Pulmonary artery endothelial cell (primary cell): ENCODE measurements around the gene ZNF672. TPM values are rescaled to one million over a fixed set of nuclear protein-coding genes. Genes with fewer than 3 reads are reported as not detected.
"Not testable (repeated sequence)": the region's sequence is repeated elsewhere in the genome, so short reads cannot be mapped to it uniquely, and the experiment has no call there.

Source experiments
- DNase-seq: peaks from one replicate; pipeline ENCODE4 v3.0.0-alpha.2; 2011; ENCODE audit warnings: low read depth, low spot score
- total RNA-seq: library from RNA; depleted of rRNA; stranded (reverse); fragments of >200 nt; gene quantifications from 2 replicates; pipeline ENCODE4 v1.2.3, GENCODE V29; 2014

The ZNF672 gene
- total RNA-seq, 1 donor from 2014 or later: 21.7 TPM

DNA sequence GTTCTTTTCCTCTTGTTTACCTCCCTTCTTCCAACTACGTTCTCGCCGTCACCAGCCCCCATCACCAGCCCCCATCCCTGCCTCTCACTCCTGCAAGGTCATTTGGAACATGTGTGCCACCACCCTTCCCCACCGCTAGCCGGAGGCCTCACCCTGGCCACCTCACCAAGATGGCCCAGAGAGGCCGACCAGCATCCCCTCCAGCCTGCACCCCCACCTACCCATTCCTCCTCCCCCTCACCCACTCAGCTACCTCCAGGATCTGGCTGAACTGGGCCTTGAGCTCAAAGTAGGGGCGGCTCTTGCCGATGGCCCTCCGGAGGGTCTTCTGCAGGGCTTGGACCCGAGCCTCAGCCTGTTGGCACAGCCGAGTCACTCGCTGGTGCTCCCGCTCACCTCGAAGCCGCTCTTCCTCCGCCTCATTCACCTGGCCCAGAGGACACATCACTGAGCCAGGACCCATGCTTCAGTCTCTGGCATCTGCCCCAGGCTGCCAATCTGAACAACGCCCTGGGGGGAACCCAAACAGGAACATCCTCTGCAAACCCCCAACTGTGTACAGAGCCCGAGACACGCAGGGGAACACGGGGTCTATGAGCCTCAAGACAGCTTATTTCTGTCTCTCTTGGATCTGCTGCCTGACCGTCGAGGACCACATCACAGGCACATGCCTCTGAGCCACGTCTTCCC, 25.1 kb upstream of the ZNF672 start:
- no peak for DNase-seq

GRCh38 chr1:248813546-248813945, 24.5 kb upstream of the ZNF672 start:
- DNase-seq: no peak

DNA sequence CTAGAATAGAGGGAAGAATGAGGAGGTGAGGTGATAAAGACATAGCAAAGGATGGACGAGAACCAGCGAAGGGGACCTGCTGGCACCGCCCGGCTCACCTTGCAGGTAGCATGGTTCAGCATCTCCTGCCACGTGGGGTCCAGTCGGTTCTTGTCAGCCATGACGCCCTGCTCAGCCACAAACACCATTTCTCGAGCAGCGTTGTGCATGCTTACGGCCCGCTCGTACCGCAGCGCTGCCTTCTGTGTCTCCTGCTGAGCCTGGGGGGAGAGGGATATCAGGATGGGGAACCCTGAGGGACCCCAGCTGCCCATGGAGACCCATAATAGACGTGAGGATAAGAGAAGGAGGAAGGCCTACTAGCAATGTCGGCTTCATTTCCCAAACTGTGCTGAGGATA, 23.7 kb upstream of the ZNF672 start:
- DNase-seq: no peak

GRCh38 chr1:248815407-248816034, 22.5 kb upstream of the ZNF672 start:
- DNase-seq: no peak

DNA sequence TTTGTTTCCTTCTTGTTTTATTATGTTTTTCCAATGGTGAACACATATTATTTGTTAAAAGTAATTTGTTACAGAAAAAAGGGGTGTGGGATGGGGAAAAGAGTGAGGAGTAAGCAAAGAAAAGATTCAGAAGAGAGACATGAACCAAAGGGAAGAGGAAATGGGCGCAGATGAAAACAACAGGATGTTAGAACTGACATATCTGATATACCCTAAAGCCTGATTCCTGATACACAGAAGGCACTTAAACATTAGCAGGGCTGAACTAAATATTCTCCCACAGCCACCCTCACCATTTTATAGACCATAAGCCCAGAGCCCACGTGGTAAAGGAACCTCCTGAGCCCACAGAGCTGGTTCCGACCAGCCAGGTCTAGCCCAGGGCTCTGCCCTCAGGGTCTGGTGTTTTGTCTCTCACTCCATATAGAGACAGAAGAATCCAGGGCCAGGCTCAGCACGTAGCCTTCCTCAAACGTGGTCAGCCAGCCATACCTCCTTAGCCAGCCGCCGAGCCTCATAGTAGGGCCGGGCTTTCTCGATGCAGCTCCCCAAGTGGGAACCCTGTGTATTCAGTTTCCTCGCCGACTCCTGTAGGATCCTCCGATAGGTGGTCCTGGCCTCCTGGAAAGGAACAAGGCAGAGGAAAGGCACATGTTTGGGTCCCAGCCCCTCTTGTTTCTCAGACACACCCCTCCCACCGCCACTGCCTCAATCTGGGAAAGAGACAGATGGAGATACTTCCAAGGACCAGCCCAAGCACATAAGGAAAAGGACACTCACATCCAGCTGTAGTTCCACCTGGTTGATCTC, 21.8 kb upstream of the ZNF672 start:
- DNase-seq: no peak

- no peak for DNase-seq
These were observed 21.0 kb upstream of the ZNF672 start for GRCh38 chr1:248817065-248817464.

DNA sequence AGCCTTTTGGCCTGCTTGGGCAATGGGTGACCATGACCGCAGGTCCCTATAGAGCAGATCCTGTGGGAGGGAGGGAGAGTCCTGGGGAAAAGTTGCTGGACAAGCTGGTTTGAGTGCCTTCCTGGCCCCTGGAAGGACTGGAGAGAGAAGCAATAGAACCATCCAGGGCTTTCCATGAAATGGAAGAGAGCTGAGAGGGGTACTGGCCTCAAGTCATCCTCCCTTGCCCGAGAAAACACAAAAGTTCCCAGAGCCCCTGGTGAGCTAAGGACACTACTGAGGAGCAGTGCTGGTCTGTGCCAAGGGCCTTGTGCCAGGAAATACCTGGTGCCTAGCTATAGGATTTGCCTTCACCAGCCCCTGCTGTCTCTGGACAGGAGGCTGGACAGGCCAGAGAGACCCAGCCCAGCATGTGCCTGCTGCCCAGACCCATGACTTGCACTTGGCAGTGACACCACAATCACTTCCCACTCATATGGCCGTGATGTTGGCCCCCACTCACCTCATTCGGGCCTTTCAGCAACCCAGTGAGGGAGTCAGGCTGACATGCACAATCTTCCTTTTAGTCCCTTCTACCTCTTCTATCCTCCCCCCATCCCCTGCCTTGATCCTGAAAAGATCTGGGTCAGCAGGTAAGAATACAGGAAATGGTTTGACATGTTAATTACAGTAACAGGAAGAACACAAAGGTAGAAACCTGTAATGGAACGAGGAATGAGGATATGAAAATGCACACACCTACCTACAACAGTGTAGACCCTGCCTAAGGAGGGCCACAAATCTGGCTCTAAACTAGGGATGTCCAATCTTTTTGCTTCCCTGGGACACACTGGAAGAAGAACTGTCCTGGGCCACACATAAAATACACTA, 19.3 kb upstream of the ZNF672 start:
- no peak for DNase-seq

DNA sequence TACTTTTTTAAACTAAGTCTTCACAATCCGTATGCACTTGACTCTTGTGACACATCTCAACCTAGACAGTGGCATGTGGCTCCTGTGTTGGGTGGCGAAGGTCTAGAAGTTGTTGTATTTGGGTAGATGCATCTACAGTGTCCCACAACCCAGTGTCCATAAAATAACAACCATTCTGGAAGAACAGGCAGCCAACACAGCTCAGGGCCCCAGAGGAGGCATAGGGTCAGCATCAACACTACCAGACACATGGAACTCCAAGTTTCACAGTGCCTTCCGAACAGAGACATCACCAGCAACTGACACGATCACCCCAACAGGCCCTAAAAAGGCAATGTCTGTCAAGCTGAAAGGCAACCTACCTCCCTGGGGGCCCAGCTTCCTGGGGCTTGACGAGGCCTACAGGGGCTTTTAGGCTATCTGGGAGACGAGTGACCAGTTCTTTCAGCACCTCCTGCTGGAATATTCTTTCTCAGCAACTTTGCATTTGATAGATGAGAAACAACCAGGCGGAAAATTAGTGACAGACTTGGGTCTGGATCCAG, 17.9 kb upstream of the ZNF672 start:
- DNase-seq: no peak

- DNase-seq: no peak
These were observed 16.9 kb upstream of the ZNF672 start for GRCh38 chr1:248821101-248821500.

DNA sequence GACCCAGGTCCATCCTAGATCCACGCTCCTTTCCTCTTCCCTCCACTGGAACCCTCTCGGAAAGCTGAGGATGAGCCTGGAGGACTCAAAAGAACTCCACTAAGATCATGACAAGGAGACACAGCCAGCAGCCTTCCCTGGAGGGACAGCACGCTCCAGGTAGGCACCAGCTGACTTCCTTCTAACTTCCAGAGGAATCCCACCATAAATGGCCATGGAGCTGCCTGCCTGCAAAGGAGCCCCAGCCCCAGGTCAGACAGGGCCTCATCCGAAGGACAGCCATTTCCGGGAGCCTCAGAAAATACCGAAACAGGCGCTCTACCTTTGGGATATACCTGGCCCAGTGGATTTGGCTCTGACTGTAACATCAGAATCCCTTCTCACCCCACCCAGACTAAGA, 16.4 kb upstream of the ZNF672 start:
- DNase-seq: no peak

DNA sequence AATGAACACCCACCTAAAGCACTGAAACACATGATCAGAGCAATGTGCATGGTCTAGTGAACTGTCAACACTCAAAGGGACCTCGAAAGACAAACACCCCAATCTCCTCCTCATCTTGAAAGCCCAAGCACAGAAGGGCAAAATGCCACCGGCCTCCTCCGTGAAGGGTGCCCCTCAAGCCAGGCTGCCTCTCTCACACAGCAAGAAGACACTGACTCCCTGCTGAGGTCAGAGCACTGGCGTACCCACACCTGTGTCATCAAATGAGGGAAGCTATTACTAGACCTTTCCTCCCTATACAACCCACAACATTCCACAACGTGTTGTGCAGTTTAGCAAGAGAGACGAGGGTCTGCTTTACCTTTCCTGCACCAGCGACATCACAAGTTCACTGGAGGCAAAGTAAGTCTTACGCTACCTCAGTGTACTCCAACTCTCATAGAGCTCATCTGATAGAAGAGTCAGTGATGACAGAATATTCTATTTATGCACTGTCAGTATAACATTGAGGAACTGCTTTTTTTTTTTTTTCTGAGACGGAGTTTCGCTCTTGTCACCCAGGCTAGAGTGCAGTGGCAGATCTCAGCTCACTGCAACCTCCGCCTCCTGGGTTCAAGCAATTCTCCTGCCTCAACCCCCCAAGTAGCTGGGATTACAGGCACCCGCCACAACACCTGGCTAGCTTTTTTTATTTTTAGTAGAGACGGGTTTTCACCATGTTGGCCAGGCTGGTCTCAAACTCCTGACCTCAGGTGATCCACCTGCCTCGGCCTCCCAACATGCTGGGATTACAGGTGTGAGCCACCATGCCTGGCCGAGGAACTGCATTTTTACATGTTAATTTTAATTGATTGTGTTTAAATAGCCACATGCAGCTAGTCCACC, 15.6 kb upstream of the ZNF672 start:
- DNase-seq: no peak

GRCh38 chr1:248823517-248824001, 14.5 kb upstream of the ZNF672 start:
- no peak for DNase-seq

- DNase-seq: no peak
These were observed 13.7 kb upstream of the ZNF672 start for GRCh38 chr1:248824301-248824700.

GRCh38 chr1:248824701-248825100, 13.3 kb upstream of the ZNF672 start:
- DNase-seq: no peak

GRCh38 chr1:248825136-248825535, 12.9 kb upstream of the ZNF672 start:
- no peak for DNase-seq

DNA sequence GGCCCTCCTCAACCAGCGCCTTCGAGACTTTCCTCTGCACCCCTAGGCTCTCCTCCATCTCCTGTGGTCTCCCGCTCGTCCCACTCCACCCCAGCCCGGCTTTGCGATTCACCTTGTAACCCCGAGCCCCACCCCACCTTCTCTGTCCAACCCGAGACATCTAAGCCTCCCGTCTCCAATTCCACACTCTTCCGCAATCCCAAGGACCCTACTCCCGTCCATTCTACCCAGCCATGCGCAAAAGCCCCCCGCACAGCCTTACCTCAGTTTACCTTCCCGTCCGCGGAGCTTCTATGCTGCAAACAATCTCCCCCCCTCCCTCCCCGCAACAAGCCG, 12.5 kb upstream of the ZNF672 start:
- DNase-seq: no peak

DNA sequence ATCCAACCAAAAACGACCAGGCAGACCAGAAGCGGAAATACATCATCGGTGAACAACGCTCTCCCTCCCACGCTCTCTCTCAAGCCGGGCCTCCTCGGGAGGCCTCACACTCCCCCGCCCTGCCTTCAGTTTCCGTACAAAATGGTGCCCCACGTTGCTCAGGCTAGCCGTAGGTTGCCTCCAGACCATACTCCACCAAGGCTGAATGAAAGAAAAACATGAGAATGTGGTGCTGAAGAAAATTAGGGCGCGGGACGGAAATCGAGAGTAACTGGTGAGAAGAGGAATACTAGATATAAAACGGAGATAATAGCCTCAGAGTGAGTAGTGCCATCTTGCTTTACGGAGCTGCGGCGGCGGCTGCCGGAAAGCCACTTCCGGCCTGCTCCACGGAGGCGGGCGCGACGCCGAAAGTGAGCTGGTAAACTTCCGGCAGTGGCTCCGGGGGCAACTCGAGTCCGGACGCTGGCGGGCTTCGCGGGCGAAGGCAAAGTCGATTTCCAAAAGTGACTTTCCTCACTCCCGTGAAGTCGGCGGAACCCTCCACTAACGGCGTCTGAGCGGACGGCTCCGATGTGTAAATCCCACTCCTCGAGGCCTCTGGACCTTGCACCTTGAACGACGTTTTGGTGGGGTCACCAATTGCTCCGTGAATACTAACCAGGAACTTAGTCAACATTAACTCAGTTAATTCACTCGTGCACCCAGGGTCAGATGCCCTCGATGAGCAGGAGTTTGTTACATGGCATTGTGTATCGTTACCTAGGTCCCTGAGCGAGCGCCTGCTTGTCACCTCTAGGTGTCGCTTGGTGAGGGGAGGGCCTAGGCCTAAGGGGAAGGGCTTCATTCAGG, 11.9 kb upstream of the ZNF672 start, which contains the start of gene SH3BP5L:
SH3BP5L (minus strand) TSS at position 7 of the 852 bp plus-strand sequence. CDS start 980 bp downstream, outside the sequence.
- peak; percentile 88 for DNase-seq

DNA sequence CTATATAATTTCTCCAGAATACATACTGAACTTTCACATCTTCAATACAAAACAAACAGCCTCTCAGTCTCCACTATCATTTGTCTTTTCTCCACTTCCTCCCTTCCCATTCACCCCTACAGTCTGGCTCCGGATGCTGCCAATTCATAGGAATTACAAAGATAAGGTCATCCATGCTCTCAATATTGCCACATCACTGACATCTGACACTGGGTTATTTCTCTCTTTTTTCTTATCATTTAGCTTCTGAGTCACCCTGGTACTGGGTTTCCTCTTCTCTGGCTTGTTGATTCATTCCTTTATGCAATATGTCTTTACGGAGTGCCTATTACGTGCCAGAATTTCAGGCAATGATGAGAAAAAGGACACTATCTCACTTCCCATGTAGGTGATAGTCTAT, 9.2 kb upstream of the ZNF672 start:
- DNase-seq: peak; percentile 71

DNA sequence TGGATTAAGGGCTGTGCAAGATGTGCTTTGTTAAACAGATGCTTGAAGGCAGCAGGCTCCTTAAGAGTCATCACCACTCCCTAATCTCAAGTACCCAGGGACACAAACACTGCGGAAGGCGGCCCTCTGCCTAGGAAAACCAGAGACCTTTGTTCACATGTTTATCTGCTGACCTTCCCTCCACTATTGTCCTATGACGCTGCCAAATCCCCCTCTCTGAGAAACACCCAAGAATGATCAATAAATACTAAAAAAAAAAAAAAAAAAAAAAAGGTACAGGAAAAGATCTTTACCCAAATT, 7.4 kb upstream of the ZNF672 start:
- DNase-seq: not testable (repeated sequence)
